CD4-positive, alpha-beta T cell treated with Interleukin-4 for 1 hour (primary cell): Measurements from ENCODE around the gene DKC1.
A peak's percentile ranks its signal among the peaks of the same experiment; 100 is the strongest.

ENCODE experiments used
- DNase-seq, 2 donors: peaks; one replicate each; pipeline ENCODE4 v3.0.0-alpha.2; 2020 to 2022

The DKC1 gene

GRCh38 chrX:154762537-154763296 lies at the start of gene DKC1:
Gene DKC1, plus strand, starts transcription at chrX:154762864. Its CDS starts 102 bp downstream, at chrX:154762966.
- DNase-seq, result peak; percentile 95 to 97

- peak; percentile 53 to 75 for DNase-seq
These were observed 47.7 kb upstream of the DKC1 start for GRCh38 chrX:154714925-154715324.

GRCh38 chrX:154715825-154716224 lies 46.8 kb upstream of the DKC1 start:
- DNase-seq, result no peak

GRCh38 chrX:154717824-154718223 lies 44.8 kb upstream of the DKC1 start:
- peak; percentile 45 to 58 for DNase-seq

GRCh38 chrX:154718616-154719015 lies 44.0 kb upstream of the DKC1 start:
- DNase-seq, result no peak

- DNase-seq, result peak; percentile 73 to 76
These were observed 43.5 kb upstream of the DKC1 start for GRCh38 chrX:154719132-154719675.

GRCh38 chrX:154720067-154720466 lies 42.6 kb upstream of the DKC1 start:
- DNase-seq, result no peak

GRCh38 chrX:154721155-154721554 lies 41.5 kb upstream of the DKC1 start:
- no peak for DNase-seq

- peak in 1 of 2 donors; percentile 48 for DNase-seq
These were observed 37.5 kb upstream of the DKC1 start for GRCh38 chrX:154724993-154725756.

- DNase-seq, result no peak
These were observed 35.2 kb upstream of the DKC1 start for GRCh38 chrX:154727418-154727817.

- no peak for DNase-seq
These were observed 34.8 kb upstream of the DKC1 start for GRCh38 chrX:154727871-154728270.

- no peak for DNase-seq
These were observed 34.1 kb upstream of the DKC1 start for GRCh38 chrX:154728431-154729190.

- DNase-seq, result no peak
These were observed 33.2 kb upstream of the DKC1 start for GRCh38 chrX:154729439-154729838.

GRCh38 chrX:154730253-154730891 lies 32.3 kb upstream of the DKC1 start:
- no peak for DNase-seq

GRCh38 chrX:154731184-154731583 lies 31.5 kb upstream of the DKC1 start:
- DNase-seq, result peak; percentile 63 to 66

- peak; percentile 52 to 65 for DNase-seq
These were observed 30.8 kb upstream of the DKC1 start for GRCh38 chrX:154731881-154732280.

- DNase-seq, result peak in 1 of 2 donors; percentile 29
These were observed 30.1 kb upstream of the DKC1 start for GRCh38 chrX:154732421-154733065.

- DNase-seq, result no peak
These were observed 29.6 kb upstream of the DKC1 start for GRCh38 chrX:154733066-154733425.

- peak; percentile 59 to 78 for DNase-seq
These were observed 28.4 kb upstream of the DKC1 start for GRCh38 chrX:154734061-154734781.

- no peak for DNase-seq
These were observed 26.8 kb upstream of the DKC1 start for GRCh38 chrX:154735695-154736393.

GRCh38 chrX:154737136-154737535 lies 25.5 kb upstream of the DKC1 start:
- no peak for DNase-seq
